Endodermal cell (in vitro differentiated cells): ENCODE measurements around the gene RLN1. TPM values are rescaled to one million over a fixed set of nuclear protein-coding genes. Genes with fewer than 3 reads are reported as not detected.
"Not testable (repeated sequence)": the region's sequence is repeated elsewhere in the genome, so short reads cannot be mapped to it uniquely, and the experiment has no call there.

Experiments
- DNase-seq: peaks from one replicate; pipeline ENCODE4 v3.0.0-alpha.2; 2017
- H3K27ac ChIP-seq: 2 replicates; pipeline ENCODE4 v1.5.1; 2013; ENCODE audit warnings: mild to moderate bottlenecking, low read depth, low read length, moderate library complexity
- H3K27me3 ChIP-seq: 2 replicates; pipeline ENCODE4 v1.6.1; 2013; ENCODE audit warnings: mild to moderate bottlenecking, low read length, moderate library complexity; ENCODE audit not compliant: insufficient read depth, control insufficient read depth, poor library complexity, severe bottlenecking
- H3K36me3 ChIP-seq: 2 replicates; pipeline ENCODE4 v1.7.0; 2013; ENCODE audit warnings: mild to moderate bottlenecking, low read length, moderate library complexity; ENCODE audit not compliant: control insufficient read depth, insufficient read depth
- H3K4me1 ChIP-seq: one replicate; pipeline ENCODE4 v1.7.0; 2013; ENCODE audit warnings: low read length; ENCODE audit not compliant: control insufficient read depth, insufficient read depth
- H3K4me3 ChIP-seq: 2 replicates; pipeline ENCODE4 v1.5.1; 2013; ENCODE audit warnings: mild to moderate bottlenecking, low read length, moderate library complexity
- H3K9ac ChIP-seq: 2 replicates; pipeline ENCODE4 v1.6.1; 2013; ENCODE audit warnings: mild to moderate bottlenecking, low read length, moderate library complexity; ENCODE audit not compliant: poor library complexity, severe bottlenecking; ENCODE audit errors: extremely low read depth
- H3K9me3 ChIP-seq: 2 replicates; pipeline ENCODE4 v1.6.1; 2013; ENCODE audit warnings: mild to moderate bottlenecking, low read length, moderate library complexity; ENCODE audit not compliant: control insufficient read depth
- H3K27ac Mint-ChIP-seq: 2 replicates; pipeline ENCODE4 v1.8.0; 2020; ENCODE audit warnings: mixed read lengths
- H3K27me3 Mint-ChIP-seq: 2 replicates; pipeline ENCODE4 v1.8.0; 2021; ENCODE audit warnings: mild to moderate bottlenecking, mixed read lengths; ENCODE audit not compliant: insufficient read depth
- H3K36me3 Mint-ChIP-seq: 2 replicates; pipeline ENCODE4 v1.8.0; 2020; ENCODE audit warnings: low read depth, mixed read lengths
- H3K4me1 Mint-ChIP-seq: 2 replicates; pipeline ENCODE4 v1.8.0; 2020; ENCODE audit warnings: mixed read lengths
- H3K4me3 Mint-ChIP-seq: 2 replicates; pipeline ENCODE4 v1.8.0; 2020; ENCODE audit warnings: mild to moderate bottlenecking, moderate library complexity, mixed read lengths
- H3K9me3 Mint-ChIP-seq: 2 replicates; pipeline ENCODE4 v1.8.0; 2020; ENCODE audit warnings: mild to moderate bottlenecking, mixed read lengths
- WGBS, 2 experiments: methylation state at CpG; one replicate each; pipeline versions ENCODE4 v1.1.5 to v1.1.7; 2013; ENCODE audit warnings: missing lambda C conversion rate in 2 of 2, mixed read lengths in 1 of 2; ENCODE audit not compliant: insufficient coverage in 1 of 2, insufficient read length in 1 of 2; 5-methylcytosine and 5-hydroxymethylcytosine counted together
- total RNA-seq, 2 donors: library from RNA; stranded (reverse); fragmentation: NEBNext Ultra II Directional in 1 of 2; extraction: Animal tissue kit (Norgen Biotek cat#: 25700) in 1 of 2; gene quantifications; 2 replicates in 1 of 2; 3 replicates in 1 of 2; pipeline ENCODE4 v1.2.1, GENCODE V29; 2021
- TF ChIP-seq, protein P1 (sequence below): fragments of 200-600 bp; sonication (generic); conservative IDR thresholded peaks from 2 replicates; pipeline ENCODE4 v1.5.0; 2021; ENCODE audit warnings: antibody characterized with exemption, mild to moderate bottlenecking

The RLN1 gene
- total RNA-seq, 2 donors from 2014 or later: 0.97 to 0.99 TPM

GRCh38 chr9:5305741-5306140, 33.9 kb downstream of the RLN1 start:
- H3K4me1 ChIP-seq: no peaks in the 10 kb centered on the region
- no peaks in the 10 kb centered on the region for H3K4me1 Mint-ChIP-seq
- DNase-seq: no peak
- no peaks in the 10 kb centered on the region for H3K36me3 ChIP-seq
- H3K27ac ChIP-seq: no peak overlapping the region
- no peak overlapping the region for H3K27ac Mint-ChIP-seq
- TF ChIP-seq, protein P1, sequence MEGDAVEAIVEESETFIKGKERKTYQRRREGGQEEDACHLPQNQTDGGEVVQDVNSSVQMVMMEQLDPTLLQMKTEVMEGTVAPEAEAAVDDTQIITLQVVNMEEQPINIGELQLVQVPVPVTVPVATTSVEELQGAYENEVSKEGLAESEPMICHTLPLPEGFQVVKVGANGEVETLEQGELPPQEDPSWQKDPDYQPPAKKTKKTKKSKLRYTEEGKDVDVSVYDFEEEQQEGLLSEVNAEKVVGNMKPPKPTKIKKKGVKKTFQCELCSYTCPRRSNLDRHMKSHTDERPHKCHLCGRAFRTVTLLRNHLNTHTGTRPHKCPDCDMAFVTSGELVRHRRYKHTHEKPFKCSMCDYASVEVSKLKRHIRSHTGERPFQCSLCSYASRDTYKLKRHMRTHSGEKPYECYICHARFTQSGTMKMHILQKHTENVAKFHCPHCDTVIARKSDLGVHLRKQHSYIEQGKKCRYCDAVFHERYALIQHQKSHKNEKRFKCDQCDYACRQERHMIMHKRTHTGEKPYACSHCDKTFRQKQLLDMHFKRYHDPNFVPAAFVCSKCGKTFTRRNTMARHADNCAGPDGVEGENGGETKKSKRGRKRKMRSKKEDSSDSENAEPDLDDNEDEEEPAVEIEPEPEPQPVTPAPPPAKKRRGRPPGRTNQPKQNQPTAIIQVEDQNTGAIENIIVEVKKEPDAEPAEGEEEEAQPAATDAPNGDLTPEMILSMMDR: no peak
- no peaks in the 10 kb centered on the region for H3K27me3 ChIP-seq
- 86 to 100% methylated on average over 1 to 2 of the region's 2 CpGs for WGBS, 2 experiments
- H3K36me3 Mint-ChIP-seq: no peaks in the 10 kb centered on the region
- no peak overlapping the region for H3K4me3 Mint-ChIP-seq
- H3K4me3 ChIP-seq: no peak overlapping the region
- no peaks in the 10 kb centered on the region for H3K9me3 ChIP-seq
- H3K9ac ChIP-seq: no peak overlapping the region
- no peaks in the 10 kb centered on the region for H3K9me3 Mint-ChIP-seq
- H3K27me3 Mint-ChIP-seq: no peaks in the 10 kb centered on the region

DNA sequence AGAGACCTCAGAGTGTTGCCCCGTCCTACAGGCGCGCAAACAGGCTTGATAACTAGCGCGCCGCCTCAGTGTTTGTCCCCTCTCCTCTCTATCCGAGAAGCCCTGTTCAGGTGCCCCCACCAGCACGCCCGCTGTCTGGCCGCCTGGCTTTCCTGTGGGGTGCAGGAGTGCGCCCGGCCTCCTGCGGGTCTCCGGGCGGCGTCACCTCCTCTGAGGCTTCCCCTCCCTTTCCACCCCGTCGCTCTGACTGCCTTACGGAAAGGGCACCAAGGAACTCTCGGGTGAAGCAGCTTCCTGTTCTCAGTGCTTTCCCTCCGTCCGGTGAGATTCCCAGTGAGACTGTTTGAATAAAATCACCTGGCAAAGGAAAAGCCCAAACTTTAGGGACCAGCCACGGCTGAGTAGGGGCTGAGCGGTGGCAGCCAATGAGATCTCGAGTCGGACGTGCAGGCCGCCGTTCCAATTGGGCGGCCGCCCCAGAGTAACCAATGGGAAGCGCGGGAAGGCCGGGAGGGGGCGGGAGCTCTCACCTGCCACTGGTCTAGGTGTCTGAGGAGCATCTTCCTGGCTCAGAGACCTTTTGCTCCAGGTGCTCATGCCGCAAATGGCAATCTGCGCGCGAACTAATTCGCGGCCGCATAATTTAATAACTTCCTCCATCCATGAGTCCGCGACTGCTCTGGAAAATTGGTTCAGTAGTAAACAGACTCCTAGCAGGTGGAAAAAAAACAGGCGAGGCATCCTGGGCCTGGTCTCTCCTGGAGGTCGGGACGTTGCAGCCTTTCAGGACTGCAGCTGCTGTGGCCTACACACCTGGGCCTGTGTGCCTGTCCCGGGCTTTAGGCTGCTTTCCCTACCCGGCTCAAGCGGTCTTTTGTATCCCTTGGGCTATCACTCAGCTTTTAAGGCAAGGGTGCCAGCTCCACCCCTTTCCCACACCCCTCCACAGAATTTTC, 35.6 kb downstream of the RLN1 start, which contains the start of gene RLN2:
TSS of gene RLN2 (minus strand) at position 877 of the 956 bp plus-strand sequence. CDS start at position 741, 136 bp downstream.
- H3K36me3 Mint-ChIP-seq, H3K9me3 Mint-ChIP-seq, H3K4me1 Mint-ChIP-seq, H3K9ac ChIP-seq, H3K4me3 Mint-ChIP-seq, H3K27ac ChIP-seq, H3K9me3 ChIP-seq, H3K4me1 ChIP-seq, H3K27me3 Mint-ChIP-seq, H3K27me3 ChIP-seq, H3K27ac Mint-ChIP-seq, H3K4me3 ChIP-seq, H3K36me3 ChIP-seq: not testable (repeated sequence)
- 81 to 86% methylated on average over 3 to 15 of the region's 50 CpGs for WGBS, 2 experiments
- DNase-seq: peak; percentile 73

GRCh38 chr9:5301544-5301943, 38.1 kb downstream of the RLN1 start:
- no peaks in the 10 kb centered on the region for H3K36me3 Mint-ChIP-seq
- peaks cover 2% of the 10 kb centered on the region for H3K27me3 Mint-ChIP-seq

More at GRCh38 chr9:5301544-5301943, 38.1 kb downstream of the RLN1 start:
- WGBS, 2 experiments: 97% methylated on average over 3 of the region's 4 CpGs; no CpG with 5 or more reads in 1 of the 2 experiments
- H3K4me1 Mint-ChIP-seq: no peaks in the 10 kb centered on the region
- H3K9me3 Mint-ChIP-seq: peaks cover 2% of the 10 kb centered on the region
- no peak overlapping the region for H3K4me3 ChIP-seq
- no peaks in the 10 kb centered on the region for H3K36me3 ChIP-seq
- TF ChIP-seq, protein P1: no peak
- DNase-seq: no peak
- H3K9ac ChIP-seq: no peak overlapping the region
- no peak overlapping the region for H3K27ac ChIP-seq
- H3K4me1 ChIP-seq: no peaks in the 10 kb centered on the region
- no peaks in the 10 kb centered on the region for H3K9me3 ChIP-seq
- H3K4me3 Mint-ChIP-seq: no peak overlapping the region
- H3K27ac Mint-ChIP-seq: no peak overlapping the region
- H3K27me3 ChIP-seq: no peaks in the 10 kb centered on the region
